NB4 (cell line): ENCODE results near the gene IFIT1B.

Source experiments
- CTCF ChIP-seq: IDR thresholded peaks from one replicate; pipeline ENCODE4 v1.5.1; 2012; ENCODE audit warnings: low read depth, low read length
- MAX ChIP-seq: IDR thresholded peaks from 2 replicates; pipeline ENCODE4 v1.6.1; 2011; ENCODE audit warnings: low read depth, low read length
- POLR2A ChIP-seq: IDR thresholded peaks from 2 replicates; pipeline ENCODE4 v1.6.1; 2011; ENCODE audit warnings: mild to moderate bottlenecking; ENCODE audit not compliant: insufficient read length; ENCODE audit errors: extremely low read depth

DNA sequence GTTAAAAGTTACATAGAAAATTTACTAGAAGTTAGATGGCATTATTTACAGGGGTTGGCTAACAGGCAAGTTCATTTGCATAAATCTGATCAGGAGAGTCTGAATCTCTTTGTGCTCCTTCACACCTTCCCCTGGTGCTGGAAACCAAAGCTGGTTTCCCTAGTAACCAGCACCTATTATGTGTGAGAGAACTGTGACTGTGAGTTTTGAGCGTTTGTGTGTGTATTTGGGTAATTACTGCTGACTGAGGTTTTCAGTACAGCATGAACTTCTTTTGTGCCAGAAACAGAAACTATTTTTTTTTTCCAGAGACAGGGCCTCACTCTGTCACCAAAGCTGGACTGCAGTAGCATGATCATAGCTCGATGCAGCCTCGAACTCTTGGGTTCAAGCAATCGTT is 10.3 kb upstream of the IFIT1B start:
- TF ChIP-seq CTCF = no peak
- no peak for TF ChIP-seq MAX
- no peak for TF ChIP-seq POLR2A
